ENCODE data around the gene RDX. TPM values are rescaled to one million over a fixed set of nuclear protein-coding genes. Genes with fewer than 3 reads are reported as not detected.
"Not testable (repeated sequence)": the region's sequence is repeated elsewhere in the genome, so short reads cannot be mapped to it uniquely, and the experiment has no call there.

RDX gene
- total RNA-seq, 4 donors from 2014 or later = 75.7 to 114 (median 106) TPM

- H3K4me1 ChIP-seq = no peaks in the 10 kb centered on the region
- H3K27ac ChIP-seq = no peak overlapping the region
- H3K9me3 ChIP-seq = no peaks in the 10 kb centered on the region
- WGBS, 2 donors (ENCODE audit: low coverage in 1 of 2) = 92 to 99% methylated on average over 5 of the region's 5 CpGs
- no peak for TF ChIP-seq POLR2A (IDR thresholded peaks at IDR 0.05)
- TF ChIP-seq POLR2AphosphoS5 (IDR thresholded peaks at IDR 0.05) = no peak
- no peak for TF ChIP-seq EP300 (IDR thresholded peaks at IDR 0.05)
- no peak for TF ChIP-seq CTCF (IDR thresholded peaks at IDR 0.05)
- no peak overlapping the region for H3K4me3 ChIP-seq
- no peaks in the 10 kb centered on the region for H3K27me3 ChIP-seq
- no peaks in the 10 kb centered on the region for H3K36me3 ChIP-seq
- ATAC-seq = no peak
These were observed 100.1 kb downstream of the RDX start for GRCh38 chr11:110196241-110196754.

- not testable (repeated sequence) for H3K4me3 ChIP-seq, H3K27ac ChIP-seq, ATAC-seq, H3K36me3 ChIP-seq, H3K4me1 ChIP-seq, H3K27me3 ChIP-seq, H3K9me3 ChIP-seq
- WGBS, 2 donors (ENCODE audit: low coverage in 1 of 2) = 65 to 81% methylated on average over 6 to 10 of the region's 10 CpGs
These were observed 102.1 kb downstream of the RDX start for GRCh38 chr11:110194211-110194766.

- not testable (repeated sequence) for H3K27ac ChIP-seq, H3K9me3 ChIP-seq, H3K36me3 ChIP-seq, H3K27me3 ChIP-seq, H3K4me1 ChIP-seq, H3K4me3 ChIP-seq, ATAC-seq
- 94 to 100% methylated on average over 4 of the region's 4 CpGs for WGBS, 2 donors (ENCODE audit: low coverage in 1 of 2)
These were observed 103.7 kb downstream of the RDX start for GRCh38 chr11:110192604-110193282.

- ATAC-seq = no peak
- no peaks in the 10 kb centered on the region for H3K27me3 ChIP-seq
- H3K4me3 ChIP-seq = no peak overlapping the region
- H3K36me3 ChIP-seq = no peaks in the 10 kb centered on the region
- no peak overlapping the region for H3K27ac ChIP-seq
- no peaks in the 10 kb centered on the region for H3K4me1 ChIP-seq
- H3K9me3 ChIP-seq = no peaks in the 10 kb centered on the region
- no peak for TF ChIP-seq POLR2A (IDR thresholded peaks at IDR 0.05)
- TF ChIP-seq POLR2AphosphoS5 (IDR thresholded peaks at IDR 0.05) = no peak
- no peak for TF ChIP-seq CTCF (IDR thresholded peaks at IDR 0.05)
- no peak for TF ChIP-seq EP300 (IDR thresholded peaks at IDR 0.05)
- WGBS, 2 donors (ENCODE audit: low coverage in 1 of 2) = 57% methylated on average over 1 of the region's 1 CpG; no CpG with 5 or more reads in 1 of the 2 donors
These were observed 105.5 kb downstream of the RDX start for GRCh38 chr11:110190885-110191284.

- Histone ChIP-seq H3K9me3 (no peaks in the 10 kb centered on the region), H3K27ac (no peak overlapping the region), H3K27me3 (no peaks in the 10 kb centered on the region), H3K4me1 (no peaks in the 10 kb centered on the region), H3K4me3 (no peak overlapping the region), H3K36me3 (no peaks in the 10 kb centered on the region)
- ATAC-seq = no peak
- WGBS, 2 donors (ENCODE audit: low coverage in 1 of 2) = 100% methylated on average over 5 of the region's 6 CpGs; no CpG with 5 or more reads in 1 of the 2 donors
- TF ChIP-seq EP300 (IDR thresholded peaks at IDR 0.05) (no peak), CTCF (IDR thresholded peaks at IDR 0.05) (no peak), POLR2AphosphoS5 (IDR thresholded peaks at IDR 0.05) (no peak), POLR2A (IDR thresholded peaks at IDR 0.05) (no peak)
These were observed 108.7 kb downstream of the RDX start for GRCh38 chr11:110187731-110188130.

- 90% methylated on average over 2 of the region's 4 CpGs; no CpG with 5 or more reads in 1 of the 2 donors for WGBS, 2 donors (ENCODE audit: low coverage in 1 of 2)
- TF ChIP-seq EP300 (IDR thresholded peaks at IDR 0.05) = no peak
- no peak for TF ChIP-seq POLR2A (IDR thresholded peaks at IDR 0.05)
- TF ChIP-seq POLR2AphosphoS5 (IDR thresholded peaks at IDR 0.05) = no peak
- TF ChIP-seq CTCF (IDR thresholded peaks at IDR 0.05) = no peak
- Histone ChIP-seq H3K36me3 (no peaks in the 10 kb centered on the region), H3K27me3 (no peaks in the 10 kb centered on the region), H3K4me3 (no peak overlapping the region), H3K4me1 (no peaks in the 10 kb centered on the region), H3K9me3 (no peaks in the 10 kb centered on the region), H3K27ac (no peak overlapping the region)
- ATAC-seq = no peak
These were observed 109.5 kb downstream of the RDX start for GRCh38 chr11:110186867-110187266.
